ENCODE data around the gene ABCA3.

GRCh38 chr16:2317231-2318020 is 23.1 kb downstream of the ABCA3 start:
- TF ChIP-seq POLR2AphosphoS5 (IDR thresholded peaks at IDR 0.05; ENCODE audit: low read depth, low read length) (no peak), REST (IDR thresholded peaks at IDR 0.05; ENCODE audit: insufficient read depth in 1 of 2, low read depth in 2 of 2, low read length in 2 of 2) (no peak), TAF1 (IDR thresholded peaks at IDR 0.05; ENCODE audit: borderline replicate concordance, insufficient read depth, low read length) (no peak)
